CD4-positive, alpha-beta T cell (primary cell): Measurements from ENCODE around the gene NDUFS5. TPM values are rescaled to one million over a fixed set of nuclear protein-coding genes. Genes with fewer than 3 reads are reported as not detected.

Experiments
- ATAC-seq: fragments of 200-7000 bp; cut with Tn5 transposase; one replicate; pipeline ENCODE4 v1.10.0; 2022; ENCODE audit warnings: mild to moderate bottlenecking; ENCODE audit not compliant: poor library complexity
- CTCF ChIA-PET: fragments of 350-600 bp; sonication (Branson Sonifier 250); formaldehyde crosslinking; loops from one replicate; lab custom pipeline; 2021; ENCODE audit warnings: antibody characterized with exemption, inconsistent platforms; lab: Charles Lee
- POLR2A ChIA-PET: fragments of 350-600 bp; sonication (Branson Sonifier 250); formaldehyde crosslinking; loops from one replicate; lab custom pipeline; 2021; ENCODE audit warnings: antibody characterized with exemption, inconsistent platforms; lab: Charles Lee
- DNase-seq, 14 experiments: peaks; one replicate each; pipeline ENCODE4 v3.0.0-alpha.2; 2013 to 2020; ENCODE audit warnings: mixed read lengths in 2 of 14
- H3K27ac ChIP-seq, 2 donors: one replicate each; pipeline versions ENCODE4 v1.5.1 to v1.7.0; 2013; ENCODE audit warnings: low read length in 2 of 2, low read depth in 1 of 2, mild to moderate bottlenecking in 1 of 2
- H3K27me3 ChIP-seq, 2 experiments: 1 replicate in 1 of 2; 2 replicates in 1 of 2; pipeline versions ENCODE4 v1.6.1 to v1.7.0; 2013; ENCODE audit warnings: low read length in 2 of 2, control low read depth in 1 of 2, mild to moderate bottlenecking in 1 of 2, moderate library complexity in 1 of 2; ENCODE audit not compliant: insufficient read depth in 2 of 2, control insufficient read depth in 1 of 2
- H3K36me3 ChIP-seq: one replicate; pipeline ENCODE4 v1.6.1; 2013; ENCODE audit warnings: low read length, control low read depth; ENCODE audit not compliant: insufficient read depth
- H3K4me1 ChIP-seq: one replicate; pipeline ENCODE4 v1.6.1; 2013; ENCODE audit warnings: low read length, control low read depth; ENCODE audit not compliant: insufficient read depth
- H3K4me3 ChIP-seq: one replicate; pipeline ENCODE4 v1.5.1; 2013; ENCODE audit warnings: mild to moderate bottlenecking, low read length, moderate library complexity
- H3K9me3 ChIP-seq, 2 experiments: 1 replicate in 1 of 2; 2 replicates in 1 of 2; pipeline versions ENCODE4 v1.6.1 to v1.7.0; 2013; ENCODE audit warnings: low read length in 2 of 2, mild to moderate bottlenecking in 2 of 2, control low read depth in 1 of 2, moderate library complexity in 1 of 2; ENCODE audit not compliant: control insufficient read depth in 1 of 2, insufficient read depth in 1 of 2
- H3K27ac Mint-ChIP-seq: one replicate; pipeline ENCODE4 v1.8.0; 2020; ENCODE audit warnings: mixed read lengths
- H3K27me3 Mint-ChIP-seq: one replicate; pipeline ENCODE4 v1.8.0; 2021; ENCODE audit warnings: mixed read lengths
- H3K36me3 Mint-ChIP-seq: one replicate; pipeline ENCODE4 v1.8.0; 2021; ENCODE audit warnings: low read depth, mixed read lengths
- H3K4me1 Mint-ChIP-seq: one replicate; pipeline ENCODE4 v1.8.0; 2021; ENCODE audit warnings: low read depth, mixed read lengths
- H3K4me3 Mint-ChIP-seq: one replicate; pipeline ENCODE4 v1.8.0; 2020; ENCODE audit warnings: mild to moderate bottlenecking, mixed read lengths
- H3K9me3 Mint-ChIP-seq: one replicate; pipeline ENCODE4 v1.8.0; 2020; ENCODE audit warnings: mixed read lengths
- intact Hi-C, 2 experiments: fragments of 100-400 bp; cut with DNase I in 1 of 2; cut with micrococcal nuclease in 1 of 2; formaldehyde crosslinking; loops; one replicate each; pipeline versions ENCODE4 v1.15.1 to v1.9.0; 2023 to 2025; cut with DNase I, micrococcal nuclease
- total RNA-seq, 174 experiments: library from RNA in 2 of 174; stranded (reverse) in 2 of 174; gene quantifications; one replicate each; pipeline ENCODE4 v1.2.3 and lab custom pipeline; 2021 to 2026
- TF ChIP-seq, protein P1 (sequence below): fragments of 200-600 bp; IDR thresholded peaks from one replicate; pipeline ENCODE4 v1.8.0; 2022; ENCODE audit warnings: antibody characterized with exemption, mild to moderate bottlenecking

The NDUFS5 gene
- total RNA-seq, 2 experiments from 2014 or later, result 153 to 156 TPM

- Mint-ChIP-seq H3K36me3 (peaks cover 33% of the 10 kb centered on the region), H3K27me3 (no peaks in the 10 kb centered on the region), H3K9me3 (no peaks in the 10 kb centered on the region), H3K4me3 (peak overlapping the region; percentile 88), H3K27ac (peak overlapping the region; percentile 81), H3K4me1 (peaks cover 33% of the 10 kb centered on the region)
- ChIA-PET POLR2A (interaction anchor here (1.0 to 4.1 kb wide), 3 partner anchors 13 to 133 kb away, joined by 3 to 30 read pairs (median 7); partner anchors contain the start of gene NDUFS5), CTCF (no interaction called here)
- ATAC-seq (no peak), DNase-seq (no peak)
- H3K27me3 ChIP-seq, result no peaks in the 10 kb centered on the region
- TF ChIP-seq, protein P1, sequence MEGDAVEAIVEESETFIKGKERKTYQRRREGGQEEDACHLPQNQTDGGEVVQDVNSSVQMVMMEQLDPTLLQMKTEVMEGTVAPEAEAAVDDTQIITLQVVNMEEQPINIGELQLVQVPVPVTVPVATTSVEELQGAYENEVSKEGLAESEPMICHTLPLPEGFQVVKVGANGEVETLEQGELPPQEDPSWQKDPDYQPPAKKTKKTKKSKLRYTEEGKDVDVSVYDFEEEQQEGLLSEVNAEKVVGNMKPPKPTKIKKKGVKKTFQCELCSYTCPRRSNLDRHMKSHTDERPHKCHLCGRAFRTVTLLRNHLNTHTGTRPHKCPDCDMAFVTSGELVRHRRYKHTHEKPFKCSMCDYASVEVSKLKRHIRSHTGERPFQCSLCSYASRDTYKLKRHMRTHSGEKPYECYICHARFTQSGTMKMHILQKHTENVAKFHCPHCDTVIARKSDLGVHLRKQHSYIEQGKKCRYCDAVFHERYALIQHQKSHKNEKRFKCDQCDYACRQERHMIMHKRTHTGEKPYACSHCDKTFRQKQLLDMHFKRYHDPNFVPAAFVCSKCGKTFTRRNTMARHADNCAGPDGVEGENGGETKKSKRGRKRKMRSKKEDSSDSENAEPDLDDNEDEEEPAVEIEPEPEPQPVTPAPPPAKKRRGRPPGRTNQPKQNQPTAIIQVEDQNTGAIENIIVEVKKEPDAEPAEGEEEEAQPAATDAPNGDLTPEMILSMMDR, result no peak
- peak overlapping the region in 1 of 2 donors; percentile 89 for H3K27ac ChIP-seq
- peaks cover 27% of the 10 kb centered on the region for H3K4me1 ChIP-seq
- no peak overlapping the region for H3K4me3 ChIP-seq
- peaks cover 4% of the 10 kb centered on the region for H3K36me3 ChIP-seq
- intact Hi-C loops, result loop anchor here (2.0 to 10.0 kb wide), 5 partner anchors 13 to 585 kb away; partner anchors contain the start of genes MYCBP (in 2 of the 2), NDUFS5 (in 1 of the 2) and PABPC4 (in 1 of the 2)
- no peaks in the 10 kb centered on the region for H3K9me3 ChIP-seq
These were observed 36.2 kb upstream of the NDUFS5 start for GRCh38 chr1:38989979-38990378.

- intact Hi-C loops, result loop anchor here (2.0 to 10.0 kb wide), 5 partner anchors 14 to 584 kb away; partner anchors contain the start of genes MYCBP (in 2 of the 2), NDUFS5 (in 1 of the 2) and PABPC4 (in 1 of the 2)
- Histone ChIP-seq H3K9me3 (no peaks in the 10 kb centered on the region), H3K27ac (peak overlapping the region; percentile 83 to 89), H3K4me1 (peaks cover 30% of the 10 kb centered on the region), H3K4me3 (peak overlapping the region; percentile 91), H3K27me3 (no peaks in the 10 kb centered on the region), H3K36me3 (peaks cover 6% of the 10 kb centered on the region)
- Mint-ChIP-seq H3K9me3 (no peaks in the 10 kb centered on the region), H3K27me3 (no peaks in the 10 kb centered on the region), H3K4me3 (peak overlapping the region; percentile 88), H3K4me1 (peaks cover 37% of the 10 kb centered on the region), H3K36me3 (peaks cover 37% of the 10 kb centered on the region), H3K27ac (peak overlapping the region; percentile 81)
- peak; percentile 9 for ATAC-seq
- ChIA-PET POLR2A (interaction anchor here (1.0 to 4.1 kb wide), 3 partner anchors 13 to 134 kb away, joined by 3 to 30 read pairs (median 7); partner anchors contain the start of gene NDUFS5), CTCF (no interaction called here)
- TF ChIP-seq, protein P1, result no peak
- DNase-seq, result no peak
These were observed 35.8 kb upstream of the NDUFS5 start for GRCh38 chr1:38990386-38990737.

- Mint-ChIP-seq H3K4me3 (peak within 1 kb of the TSS; percentile 90), H3K4me1 (peaks cover 43% of the 10 kb centered on the region), H3K27me3 (no peaks in the 10 kb centered on the region), H3K36me3 (peaks cover 40% of the 10 kb centered on the region), H3K9me3 (no peaks in the 10 kb centered on the region), H3K27ac (peak within 1 kb of the TSS; percentile 81)
- intact Hi-C loops, result loop anchor here (1.0 to 10.0 kb wide), 7 partner anchors 14 to 584 kb away; partner anchors contain the start of genes MYCBP (in 2 of the 2), NDUFS5 (in 1 of the 2), PABPC4 (in 1 of the 2) and RRAGC (in 1 of the 2)
- Histone ChIP-seq H3K27me3 (no peaks in the 10 kb centered on the region), H3K36me3 (peaks cover 9% of the 10 kb centered on the region), H3K4me3 (peak within 1 kb of the TSS; percentile 91), H3K4me1 (peaks cover 36% of the 10 kb centered on the region), H3K27ac (peak within 1 kb of the TSS; percentile 83 to 89), H3K9me3 (no peaks in the 10 kb centered on the region)
- ChIA-PET CTCF (no interaction called here), POLR2A (interaction anchor here (1.0 to 4.1 kb wide), 3 partner anchors 14 to 134 kb away, joined by 3 to 30 read pairs (median 7); partner anchors contain the start of gene NDUFS5)
- peak; percentile 84 for ATAC-seq
- TF ChIP-seq, protein P1, result no peak
- DNase-seq, result peak; percentile 82 to 96 (median 92)
These were observed 35.2 kb upstream of the NDUFS5 start, which contains the start of gene AKIRIN1 for GRCh38 chr1:38990738-38991637. Gene AKIRIN1 (plus strand): TSS chr1:38991276. CDS start chr1:38991381, 105 bp downstream.
